UCSD-AML1 (cell line): ENCODE data around the gene RPL3.

Experiments
- DNase-seq: peaks from one replicate; lab custom pipeline; 2025; ENCODE audit not compliant: unreplicated experiment; lab: John Stamatoyannopoulos, UW

The RPL3 gene

DNA sequence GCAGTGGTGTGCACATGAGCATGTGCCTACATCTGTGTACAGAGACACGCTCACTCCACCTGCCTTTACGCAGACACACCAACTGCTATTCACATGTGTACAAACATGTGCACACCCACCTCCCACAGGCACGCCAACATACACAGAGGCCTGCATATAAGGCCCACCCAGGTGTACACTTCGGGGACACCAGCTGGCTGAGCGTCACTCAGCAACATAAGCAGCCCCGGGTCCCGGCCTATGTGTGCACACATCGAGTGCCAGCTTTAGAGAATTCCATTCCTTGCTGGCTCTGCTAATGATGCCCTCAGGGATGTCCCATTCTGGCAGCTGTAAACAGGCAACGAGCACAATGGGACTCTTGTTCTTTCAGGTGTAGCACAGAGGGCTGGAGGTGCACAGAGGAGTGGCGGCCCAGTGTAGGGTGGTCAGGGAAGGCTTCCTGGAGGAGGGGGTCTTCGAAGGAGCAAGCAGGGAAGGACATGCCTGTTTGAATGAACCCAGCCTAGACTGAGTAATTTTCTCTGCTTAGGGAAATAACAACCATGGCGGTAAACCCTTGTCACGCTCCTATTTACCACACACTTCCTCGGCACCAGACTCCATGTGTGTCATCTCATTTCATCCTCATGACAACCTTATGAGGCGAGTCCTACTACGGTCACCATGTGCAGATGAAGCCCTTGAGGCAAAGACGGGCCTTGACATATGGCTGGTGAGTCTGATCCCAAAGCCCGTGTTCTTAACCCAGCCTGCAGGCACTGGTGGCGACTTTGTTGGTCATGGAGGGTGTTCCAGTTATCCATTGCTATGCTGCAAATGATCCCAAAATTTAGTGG, 35.1 kb downstream of the RPL3 start:
- DNase-seq: no peak

DNA sequence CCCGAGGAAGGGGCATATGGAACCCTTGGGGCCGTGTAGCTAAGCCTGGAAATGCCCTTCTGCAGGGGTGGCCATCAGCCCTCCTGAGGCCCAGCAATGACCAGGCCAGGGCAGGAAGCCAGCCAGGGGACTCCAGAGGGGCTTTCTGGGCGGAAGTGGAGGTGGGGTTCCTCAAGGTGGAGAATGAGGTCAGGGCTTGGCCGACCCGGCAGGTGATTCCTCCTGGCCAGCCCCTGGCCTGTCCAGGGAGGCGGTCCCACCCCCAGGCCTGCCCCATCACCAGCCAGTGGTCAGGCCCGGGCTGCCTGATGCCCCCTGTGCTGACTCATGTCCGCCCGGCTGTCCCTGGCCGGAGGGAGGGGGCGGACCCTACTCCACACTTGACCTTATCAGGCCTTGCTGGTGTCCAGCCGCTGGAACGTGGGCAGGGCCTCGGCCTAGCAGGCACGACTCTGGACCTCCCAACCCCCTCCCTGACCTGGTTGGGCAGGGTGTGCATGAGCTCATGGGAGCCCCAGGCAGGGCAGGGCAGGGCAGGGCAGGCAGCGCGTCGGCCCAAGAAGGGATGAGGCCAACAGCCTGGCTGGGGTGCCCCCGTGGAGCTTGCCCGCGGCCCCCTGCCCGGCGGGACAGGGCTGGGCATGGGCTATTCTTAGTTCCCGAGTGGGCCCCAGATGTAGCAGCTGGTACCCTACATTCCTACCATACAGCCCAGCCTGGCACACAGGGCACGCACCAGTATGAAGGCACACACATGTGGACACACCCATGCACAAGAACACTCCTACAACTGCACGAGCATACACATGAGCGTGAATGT, 35.9 kb downstream of the RPL3 start:
- no peak for DNase-seq

DNA sequence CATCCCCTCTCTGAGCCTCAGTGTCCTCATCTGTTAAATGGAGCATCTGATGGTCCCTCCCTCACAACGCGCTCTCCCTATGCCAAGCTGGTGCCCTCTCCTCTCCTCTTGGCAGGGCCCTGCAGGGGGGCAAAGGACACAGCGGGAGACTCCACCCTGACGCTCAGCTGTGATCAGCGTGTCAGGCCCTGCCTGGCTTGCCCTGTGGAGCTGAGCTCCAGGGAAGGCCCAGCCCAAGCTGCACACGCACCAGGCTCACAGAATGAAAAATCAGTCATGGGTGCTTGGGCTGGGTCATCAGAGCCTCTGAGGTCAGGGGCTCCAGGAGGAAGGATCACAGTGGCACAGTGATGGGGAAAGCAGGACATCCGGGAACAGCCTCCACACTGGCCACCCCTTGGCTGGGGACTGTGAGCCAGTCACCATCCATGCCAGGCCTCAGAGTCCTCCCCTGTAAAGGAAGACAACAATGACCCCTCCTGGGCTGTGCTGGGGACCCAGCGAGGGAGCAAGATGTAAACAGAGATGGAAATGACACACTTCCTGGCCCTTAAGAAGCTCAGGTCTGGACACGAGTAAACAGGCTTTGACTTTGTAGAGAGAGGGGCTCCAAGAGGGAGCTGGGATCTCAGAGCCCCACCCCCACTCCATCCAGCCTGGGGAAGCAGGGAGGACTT, 36.6 kb downstream of the RPL3 start:
- no peak for DNase-seq

DNA sequence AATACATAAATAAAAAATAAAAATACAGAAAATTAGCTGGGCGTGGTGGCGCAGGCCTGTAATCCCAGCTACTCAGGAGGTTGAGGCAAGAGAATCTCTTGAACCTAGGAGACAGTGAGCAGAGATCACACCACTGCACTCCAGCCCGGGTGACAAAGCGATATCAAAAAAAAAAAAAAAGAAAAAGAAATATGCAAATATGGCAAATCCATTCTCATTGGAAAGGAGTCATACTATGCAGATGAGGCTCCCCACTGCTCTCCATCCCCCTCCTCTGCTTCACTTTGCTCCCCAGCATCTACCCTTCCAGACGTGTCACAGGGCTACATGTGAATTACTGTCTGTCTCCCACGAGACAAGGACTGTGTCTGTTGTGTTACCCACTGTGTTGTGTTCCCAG, 38.3 kb downstream of the RPL3 start:
- no peak for DNase-seq

DNA sequence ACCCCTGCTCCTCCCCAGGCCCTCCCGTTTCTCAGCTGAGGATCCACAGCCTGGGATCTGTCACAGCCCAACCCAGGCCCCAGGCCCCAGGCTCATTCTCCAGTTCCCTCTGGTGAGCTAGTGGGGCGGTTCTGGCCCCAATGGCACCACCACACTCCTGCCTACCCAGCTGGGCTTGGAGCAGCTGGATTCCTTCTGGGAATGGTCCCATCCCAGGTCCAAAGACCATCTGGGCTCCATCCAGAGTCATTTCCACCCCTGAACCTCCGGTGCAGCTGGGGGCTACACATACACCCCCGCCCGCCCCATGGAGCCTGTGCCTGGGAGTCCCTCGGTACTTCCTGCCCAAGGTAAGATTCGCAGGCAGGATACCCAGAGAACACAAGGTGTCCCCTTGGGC, 39.2 kb downstream of the RPL3 start:
- DNase-seq: no peak

DNA sequence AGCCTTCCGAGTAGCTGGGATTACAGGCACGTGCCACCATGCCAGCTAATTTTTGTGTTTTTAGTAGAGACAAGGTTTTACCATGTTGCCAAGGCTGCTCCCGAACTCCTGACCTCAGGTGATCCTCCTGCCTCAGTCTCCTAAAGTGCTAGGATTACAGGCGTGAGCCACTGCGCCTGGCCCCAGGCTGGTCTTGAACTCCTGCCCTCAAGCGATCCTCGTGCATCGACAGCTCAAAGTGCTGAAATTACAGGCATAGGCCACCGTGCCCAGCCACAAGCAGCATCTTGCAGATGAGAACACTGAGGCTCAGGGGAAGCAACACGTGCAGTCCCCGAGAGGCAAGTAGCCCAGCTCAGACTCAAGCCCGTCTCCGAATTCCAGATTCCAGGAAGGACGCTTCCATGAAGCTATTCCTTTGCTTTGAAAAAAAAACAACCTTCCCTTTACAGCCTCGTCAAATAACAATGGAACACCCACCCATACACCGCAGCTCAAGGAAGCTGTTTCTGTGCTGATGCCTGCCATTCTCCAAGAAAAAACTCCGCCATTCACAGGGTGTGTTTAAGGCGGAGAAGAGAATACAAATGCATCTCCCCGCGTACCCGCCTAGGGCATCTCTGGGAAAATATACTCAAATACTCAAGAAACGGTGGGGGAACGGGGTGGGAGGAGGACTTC, 40.1 kb downstream of the RPL3 start:
- no peak for DNase-seq

DNA sequence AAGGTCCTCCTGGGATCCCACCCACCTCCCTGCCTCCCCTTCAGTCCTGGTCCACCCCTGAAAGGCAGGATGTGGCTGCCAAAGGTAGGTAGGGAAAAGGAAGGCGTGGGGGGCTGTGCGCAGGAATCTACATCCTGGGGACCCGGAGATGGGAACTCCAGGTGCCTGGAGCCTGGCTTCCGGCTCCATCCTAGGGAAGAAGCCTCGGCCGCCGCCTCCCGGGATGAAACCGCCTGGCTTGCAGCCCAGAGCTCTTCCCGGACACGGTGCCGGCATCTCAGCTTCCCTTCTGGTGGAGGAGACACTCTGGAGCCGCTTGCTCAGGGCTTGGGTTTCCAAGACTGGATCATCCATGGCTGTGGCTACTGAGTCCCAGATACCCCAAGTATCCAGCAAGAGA, 41.4 kb downstream of the RPL3 start:
- DNase-seq: no peak

DNA sequence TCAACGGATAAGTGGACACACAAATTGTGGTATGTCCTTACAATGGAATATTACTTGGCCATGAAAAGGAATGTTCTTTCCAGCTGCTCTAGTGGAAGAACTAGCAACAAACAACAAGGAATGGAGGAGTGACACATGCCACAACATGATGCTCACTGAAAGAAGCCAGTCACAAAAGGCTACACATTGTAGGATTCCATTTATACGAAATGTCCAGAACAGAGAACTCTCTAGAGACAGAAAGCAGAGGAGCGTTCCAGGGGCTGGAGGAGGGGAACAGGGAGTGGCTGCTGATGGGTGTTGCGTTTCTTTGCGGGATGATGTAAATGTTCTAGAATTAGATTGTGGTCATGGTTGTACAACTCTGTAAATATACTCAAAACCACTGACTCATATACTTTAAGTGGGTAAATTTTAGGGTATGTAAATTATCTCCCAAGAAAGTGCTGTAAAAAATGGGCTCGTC, 42.2 kb downstream of the RPL3 start:
- no peak for DNase-seq

DNA sequence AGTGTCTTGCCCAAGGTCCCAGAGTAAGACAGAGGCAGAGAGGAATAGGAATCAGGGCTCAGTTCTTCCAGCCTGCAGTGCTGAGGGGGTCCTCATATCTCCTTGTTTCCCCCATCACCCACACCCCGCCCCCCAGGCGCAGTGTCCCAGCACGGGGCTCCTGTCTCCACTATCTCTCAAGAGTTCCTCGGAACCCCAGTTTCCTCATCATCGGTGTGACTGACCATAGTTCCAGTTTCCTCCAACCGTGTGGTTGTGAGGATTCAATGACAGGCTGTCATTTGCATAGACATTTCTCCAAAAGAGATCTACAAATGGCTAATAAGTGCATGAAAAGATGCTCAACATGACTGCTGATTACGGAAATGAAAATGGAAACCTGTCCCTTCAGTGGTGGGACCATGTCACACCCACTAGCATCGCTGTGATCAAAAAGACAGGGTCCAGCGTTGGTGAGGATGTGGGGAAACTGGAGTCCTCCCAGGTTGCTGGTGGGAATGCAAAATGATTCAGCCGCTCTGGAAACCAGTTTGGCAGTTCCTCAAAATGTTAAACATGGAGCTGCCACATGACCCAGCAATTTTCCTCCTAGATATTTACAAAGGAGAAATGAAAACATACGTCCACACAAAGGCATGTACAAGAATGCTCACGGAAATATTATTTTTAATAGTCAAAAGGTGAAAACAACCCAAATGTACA, 42.8 kb downstream of the RPL3 start:
- no peak for DNase-seq

DNA sequence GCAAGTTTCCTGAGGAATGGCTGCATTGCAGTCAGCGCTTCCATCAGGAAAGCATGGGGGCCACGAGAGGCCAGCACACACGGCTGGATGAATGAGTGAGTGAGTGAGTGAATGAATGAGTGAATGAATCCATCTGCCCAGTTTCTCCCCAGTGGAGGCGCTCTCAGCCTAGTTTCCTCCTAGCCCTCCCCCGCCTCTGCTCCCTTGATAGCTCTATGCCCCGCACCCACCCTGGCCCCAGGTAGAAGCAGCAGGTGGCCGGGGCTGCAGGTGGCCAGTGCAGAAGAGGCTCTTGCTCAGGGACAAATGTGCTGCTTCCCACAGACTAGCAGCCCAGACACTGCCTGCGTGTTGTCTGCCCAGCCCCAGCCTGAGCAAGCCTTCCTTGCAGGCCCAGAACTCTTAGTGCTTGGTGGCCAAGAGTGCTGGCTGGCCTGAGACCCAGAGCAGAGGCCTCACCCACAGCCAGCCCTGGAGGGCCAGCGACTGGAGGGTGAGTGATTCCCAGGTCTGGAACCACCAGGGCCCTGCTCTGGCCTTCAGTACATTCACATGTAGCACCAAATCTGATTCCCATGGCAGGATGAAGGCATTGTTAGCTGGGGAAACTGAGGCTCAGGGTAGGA, 43.5 kb downstream of the RPL3 start:
- DNase-seq: no peak

DNA sequence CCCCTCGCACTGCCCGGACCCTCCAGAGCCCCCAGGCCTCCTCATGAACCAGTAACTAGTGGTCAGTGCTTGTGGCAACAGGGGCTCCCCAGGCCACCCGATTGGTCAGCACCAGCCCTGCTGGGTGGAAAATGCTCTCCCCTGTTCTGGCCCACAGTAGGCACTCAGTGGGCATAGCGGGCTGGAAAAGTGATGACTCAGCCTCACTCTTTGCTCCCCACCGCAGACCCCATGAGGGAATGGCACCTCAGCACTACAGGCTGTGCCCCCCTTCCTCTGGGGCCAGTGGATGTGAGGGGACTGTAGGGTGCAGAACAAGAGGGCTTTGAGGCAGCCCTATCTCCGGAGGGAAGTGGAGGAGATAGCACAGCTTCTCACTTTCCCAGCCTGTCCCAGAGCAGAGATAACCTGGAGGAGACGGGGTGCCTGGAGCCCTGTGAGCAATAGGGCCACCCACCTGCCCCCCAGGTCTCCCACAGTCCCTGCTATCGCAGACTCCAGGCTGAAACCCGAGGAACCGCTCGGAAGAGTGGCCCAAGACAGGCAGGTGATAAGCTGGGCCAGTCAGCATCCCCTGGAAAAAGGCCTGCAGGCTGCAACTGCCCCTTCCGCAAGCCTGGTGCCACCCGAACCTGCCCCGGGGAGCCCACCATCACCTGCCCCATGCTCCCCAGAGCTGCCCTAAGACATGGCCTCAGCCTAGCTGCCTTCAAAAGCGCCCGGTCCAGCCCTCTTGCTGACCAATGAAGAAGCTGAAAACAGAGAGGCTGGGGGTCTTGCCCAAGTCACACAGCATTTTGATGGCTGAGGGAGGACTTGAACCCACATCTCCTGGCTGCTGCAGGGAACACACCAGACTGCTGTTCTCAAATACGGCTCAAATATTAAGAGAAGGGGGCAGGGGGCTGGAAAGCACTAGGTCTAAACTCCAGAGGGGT, 45.2 kb downstream of the RPL3 start:
- DNase-seq: no peak

DNA sequence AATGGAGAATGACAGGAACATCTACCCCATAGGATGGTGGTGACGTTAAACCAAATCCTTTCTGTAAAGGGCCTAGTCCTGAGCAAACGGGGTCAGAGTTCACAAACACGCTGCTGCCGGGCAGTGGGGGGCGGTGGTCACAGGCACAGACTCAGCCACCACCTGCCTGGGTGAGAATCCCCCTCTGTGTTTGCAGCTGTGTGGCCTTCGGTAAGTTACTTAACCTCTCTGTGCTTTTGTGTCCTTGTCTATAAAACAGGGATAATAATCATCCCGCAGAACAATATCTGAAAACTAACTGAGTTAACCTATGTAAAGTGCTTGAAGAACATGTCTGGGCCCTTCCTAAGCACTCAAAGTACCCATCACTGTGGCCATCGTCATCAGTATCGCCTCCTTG, 48.6 kb downstream of the RPL3 start:
- no peak for DNase-seq

DNA sequence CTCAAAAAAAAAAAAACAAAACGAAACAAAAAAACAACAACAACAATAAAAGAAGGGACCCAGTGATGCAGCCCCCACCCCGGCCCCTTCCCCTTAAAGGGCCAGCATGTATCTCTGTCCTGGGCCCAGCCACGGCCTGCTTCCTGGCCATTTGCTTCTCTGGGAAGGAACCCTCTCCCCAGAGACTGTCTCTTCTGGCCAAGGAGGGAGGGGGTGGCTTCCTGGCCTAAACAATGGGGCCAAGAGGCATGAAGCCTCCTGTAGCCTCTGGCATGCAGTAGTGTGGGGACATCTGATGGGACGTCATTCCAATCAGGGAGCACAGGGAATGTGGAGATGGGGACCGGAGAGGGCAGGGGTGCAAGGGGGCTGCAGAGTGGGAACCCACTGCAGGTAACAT, 49.1 kb downstream of the RPL3 start:
- DNase-seq: no peak

DNA sequence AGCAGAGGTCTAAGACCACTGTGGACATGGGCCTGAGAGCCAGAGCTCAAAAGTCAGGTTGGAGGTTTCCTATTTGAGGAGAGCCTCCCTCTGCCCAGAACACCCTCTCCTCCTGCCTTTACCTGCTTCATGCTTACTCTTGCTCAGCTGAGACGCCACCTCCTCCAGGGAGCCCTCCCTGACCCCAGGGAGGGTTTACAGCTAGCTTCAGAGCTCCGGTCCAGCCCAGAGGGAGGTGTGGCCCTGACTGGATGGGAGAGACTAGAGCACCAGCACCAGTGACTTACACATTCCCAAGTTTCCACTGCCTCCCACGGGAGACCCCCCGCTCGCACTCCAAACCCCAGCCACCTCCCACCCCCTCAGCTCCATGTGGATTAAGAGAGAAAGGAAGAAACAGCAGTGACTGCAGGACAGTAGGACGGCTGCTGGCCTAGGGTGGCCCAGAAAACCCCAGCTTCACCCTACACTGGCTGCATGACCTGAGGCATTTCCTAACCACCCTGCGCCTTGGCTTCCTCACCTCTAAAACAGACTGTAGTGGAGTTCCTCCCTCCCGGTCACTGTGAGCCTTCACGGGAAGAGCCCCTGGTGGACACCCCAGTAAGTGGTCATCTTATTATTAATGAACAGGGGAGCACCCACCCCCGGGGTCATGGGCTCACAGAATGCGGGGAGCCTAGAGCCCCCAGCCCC, 50.2 kb downstream of the RPL3 start:
- no peak for DNase-seq

DNA sequence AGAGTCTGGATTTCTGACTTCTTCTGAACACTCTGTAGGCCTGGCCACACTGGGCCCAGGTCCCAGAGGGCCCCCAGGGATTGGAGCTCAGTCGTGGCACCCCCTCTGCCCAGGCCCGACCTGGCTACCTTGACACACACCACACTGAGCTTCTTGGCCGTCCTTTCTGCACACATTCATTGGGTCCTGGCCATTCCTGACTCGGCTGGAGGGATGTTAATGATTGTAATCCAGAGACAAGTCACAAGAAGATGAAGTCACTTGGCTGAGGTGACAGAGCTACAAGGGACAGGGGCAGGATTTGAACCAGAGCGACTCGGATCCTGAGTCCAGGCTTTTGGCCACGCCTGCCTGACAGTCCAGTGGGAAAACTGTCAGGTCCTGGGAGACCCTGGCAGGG, 50.8 kb downstream of the RPL3 start:
- no peak for DNase-seq

DNA sequence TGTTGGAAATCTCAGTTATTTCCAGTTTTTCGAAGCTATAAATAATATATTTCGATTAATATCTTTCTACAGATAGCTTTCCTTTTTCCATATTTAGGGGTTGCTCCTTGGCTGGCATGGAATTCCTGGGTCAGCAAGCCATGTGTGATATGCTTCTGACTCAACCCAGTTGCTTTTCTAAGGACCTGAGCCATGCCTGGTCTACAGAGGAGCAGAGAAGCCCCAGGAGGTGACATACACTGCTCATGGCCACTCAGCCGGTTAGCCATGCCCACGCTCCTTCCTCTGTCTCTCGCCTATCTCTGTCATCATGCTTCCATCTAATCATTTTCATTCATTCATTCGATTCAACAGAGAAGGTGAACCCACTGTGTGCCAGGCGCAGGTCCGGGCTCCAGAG, 51.4 kb downstream of the RPL3 start:
- DNase-seq: no peak

DNA sequence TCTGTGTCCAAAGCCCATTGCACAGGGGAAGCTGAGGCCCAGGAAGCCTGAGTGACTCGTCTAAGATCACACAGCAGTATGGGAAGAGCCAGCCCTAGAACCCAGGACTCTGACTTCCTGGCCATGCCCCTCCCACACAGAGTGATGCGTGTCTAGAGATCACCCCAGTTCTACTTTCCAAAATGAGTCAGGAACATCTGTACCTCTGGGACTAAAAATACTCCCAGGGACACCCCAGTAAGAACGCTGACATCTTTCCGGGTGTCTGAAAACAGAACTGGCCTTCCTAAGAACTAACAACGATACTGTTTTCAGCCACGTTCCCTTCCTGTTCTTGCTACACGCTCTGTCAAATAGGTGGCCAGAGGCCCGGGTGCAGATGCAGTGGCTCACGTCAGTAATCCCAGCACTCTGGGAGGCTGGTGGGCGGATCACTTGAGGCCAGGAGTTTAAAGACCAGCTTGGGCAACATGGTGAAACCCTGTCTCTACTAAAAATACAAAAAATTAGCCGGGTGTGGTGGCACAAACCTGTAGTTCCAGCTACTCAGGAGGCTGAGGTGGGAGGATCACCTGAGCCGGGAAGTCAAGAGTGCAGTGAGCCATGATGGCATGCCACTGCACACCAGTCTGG, 52.9 kb downstream of the RPL3 start:
- no peak for DNase-seq
